HCEC 1CT (cell line): ENCODE data around the gene KCTD17.

Experiments
- DNase-seq: peaks from one replicate; pipeline ENCODE4 v3.0.0-alpha.2; 2017

The KCTD17 gene

GRCh38 chr22:37021041-37021440 lies 30.5 kb upstream of the KCTD17 start:
- DNase-seq: no peak

- peak; percentile 47 for DNase-seq
Measured at GRCh38 chr22:37021710-37022482, 29.6 kb upstream of the KCTD17 start.

DNA sequence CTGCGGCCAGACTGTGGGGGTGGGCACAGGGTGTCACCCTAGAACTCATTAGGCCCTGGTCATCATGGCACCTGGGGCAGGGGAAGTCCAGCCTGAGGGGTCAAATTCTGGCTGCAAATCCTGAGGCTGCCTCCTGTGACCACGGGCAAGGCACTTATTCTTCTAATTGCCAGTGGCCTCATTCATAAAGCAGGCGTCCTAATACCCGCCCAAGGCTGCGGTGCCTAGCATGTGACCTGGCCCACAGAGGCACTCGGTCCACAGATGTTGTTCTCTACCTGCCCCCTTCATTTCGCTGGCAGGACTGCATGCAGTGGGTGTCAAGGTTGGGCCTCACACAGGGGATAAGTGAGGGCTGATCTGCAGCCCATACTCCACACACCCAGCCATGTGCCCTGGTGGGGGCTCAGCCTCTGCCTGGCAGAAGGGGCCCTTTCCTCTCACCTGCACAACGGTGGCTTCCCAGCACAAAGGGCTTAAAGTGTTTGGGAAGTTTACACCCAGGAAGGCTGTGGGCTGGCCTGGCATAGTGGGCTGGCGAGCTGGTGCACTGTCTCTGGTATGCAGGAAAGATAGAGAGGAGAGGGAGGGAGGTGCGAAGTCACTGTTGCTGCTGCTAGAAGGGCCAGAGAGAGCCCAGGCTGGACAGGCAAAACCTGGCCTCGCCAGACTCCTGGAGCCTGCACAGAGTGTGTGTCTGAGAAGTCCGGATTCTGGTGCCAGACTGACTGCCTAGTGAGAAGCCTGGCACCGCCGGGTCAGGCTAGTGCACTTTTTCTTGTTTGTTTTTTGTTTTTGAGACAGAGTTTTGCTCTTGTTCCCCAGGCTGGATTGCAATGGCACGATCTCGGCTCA lies 28.8 kb upstream of the KCTD17 start:
- no peak for DNase-seq

DNA sequence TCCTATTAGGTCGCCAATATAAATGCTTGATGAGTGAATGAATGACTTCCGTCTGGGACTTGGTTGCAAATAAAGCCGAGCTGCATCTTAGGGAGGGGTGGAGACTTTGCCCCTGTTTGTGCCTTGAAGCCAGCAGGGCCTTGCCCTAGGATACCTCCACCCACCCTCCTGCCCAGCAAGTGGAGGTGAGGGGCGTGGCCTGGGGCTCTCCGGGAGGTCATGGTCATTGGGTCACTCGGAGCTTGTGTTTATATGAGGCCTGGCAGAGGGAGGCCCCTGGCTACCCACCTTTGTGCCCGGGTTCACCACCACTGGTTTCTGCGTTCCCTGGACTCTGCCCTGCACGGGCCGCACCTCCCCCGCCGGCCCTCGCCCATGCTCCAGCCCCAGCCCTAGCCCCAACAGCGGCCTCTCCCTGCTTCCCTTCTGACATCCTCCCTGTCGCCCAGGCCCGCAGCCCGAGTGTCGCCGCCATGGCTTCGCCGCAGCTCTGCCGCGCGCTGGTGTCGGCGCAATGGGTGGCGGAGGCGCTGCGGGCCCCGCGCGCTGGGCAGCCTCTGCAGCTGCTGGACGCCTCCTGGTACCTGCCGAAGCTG lies 27.7 kb upstream of the KCTD17 start:
- no peak for DNase-seq

DNA sequence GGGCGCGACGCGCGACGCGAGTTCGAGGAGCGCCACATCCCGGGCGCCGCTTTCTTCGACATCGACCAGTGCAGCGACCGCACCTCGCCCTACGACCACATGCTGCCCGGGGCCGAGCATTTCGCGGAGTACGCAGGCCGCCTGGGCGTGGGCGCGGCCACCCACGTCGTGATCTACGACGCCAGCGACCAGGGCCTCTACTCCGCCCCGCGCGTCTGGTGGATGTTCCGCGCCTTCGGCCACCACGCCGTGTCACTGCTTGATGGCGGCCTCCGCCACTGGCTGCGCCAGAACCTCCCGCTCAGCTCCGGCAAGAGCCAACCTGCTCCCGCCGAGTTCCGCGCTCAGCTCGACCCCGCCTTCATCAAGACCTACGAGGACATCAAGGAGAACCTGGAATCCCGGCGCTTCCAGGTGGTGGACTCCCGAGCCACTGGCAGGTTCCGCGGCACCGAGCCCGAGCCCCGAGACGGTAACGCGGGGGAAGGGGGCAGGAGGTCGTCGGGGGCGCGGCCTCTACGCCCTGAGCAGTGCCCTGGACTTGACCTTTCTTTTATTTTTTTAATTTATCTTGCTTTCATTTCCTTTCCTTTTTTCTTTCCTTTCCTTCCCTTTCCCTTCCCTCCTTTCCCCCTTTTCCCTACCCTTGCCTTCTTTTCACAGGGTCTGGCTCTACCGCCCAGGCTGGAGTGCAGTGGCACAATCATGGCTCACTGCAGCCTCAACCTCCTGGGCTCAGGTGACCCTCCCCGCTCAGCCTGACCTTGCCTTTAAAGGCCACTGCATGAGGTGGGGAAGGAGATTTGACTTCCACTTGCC lies 27.0 kb upstream of the KCTD17 start:
- no peak for DNase-seq

DNA sequence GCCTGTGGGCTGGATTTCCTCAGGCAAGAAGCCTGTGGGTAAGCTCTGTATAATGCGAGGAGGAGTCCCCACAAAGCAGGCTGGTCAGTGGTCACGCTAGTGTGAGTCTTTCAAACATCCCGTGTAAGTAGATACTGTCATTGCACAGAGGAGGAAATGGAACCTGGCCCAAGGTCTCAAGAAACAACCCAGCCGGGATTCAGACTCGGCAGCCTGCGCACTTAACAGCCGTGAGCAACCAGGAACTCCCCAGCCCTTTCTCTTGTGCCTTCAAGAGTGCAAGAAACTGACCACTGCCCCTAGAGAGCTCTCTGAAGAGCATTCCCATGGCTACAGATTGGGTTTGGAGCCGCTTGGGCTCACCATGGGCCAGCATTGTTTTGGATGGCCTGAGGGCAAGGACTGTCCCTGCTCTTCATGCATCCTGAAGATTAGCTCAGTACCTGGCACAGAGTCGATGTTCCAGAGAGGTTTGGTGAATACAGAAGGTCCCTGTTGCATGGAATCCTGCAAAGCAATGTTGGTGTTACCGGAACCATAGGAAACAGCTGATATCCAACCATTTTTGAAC lies 26.0 kb upstream of the KCTD17 start:
- no peak for DNase-seq

GRCh38 chr22:37026325-37026724 lies 25.2 kb upstream of the KCTD17 start:
- DNase-seq: no peak

DNA sequence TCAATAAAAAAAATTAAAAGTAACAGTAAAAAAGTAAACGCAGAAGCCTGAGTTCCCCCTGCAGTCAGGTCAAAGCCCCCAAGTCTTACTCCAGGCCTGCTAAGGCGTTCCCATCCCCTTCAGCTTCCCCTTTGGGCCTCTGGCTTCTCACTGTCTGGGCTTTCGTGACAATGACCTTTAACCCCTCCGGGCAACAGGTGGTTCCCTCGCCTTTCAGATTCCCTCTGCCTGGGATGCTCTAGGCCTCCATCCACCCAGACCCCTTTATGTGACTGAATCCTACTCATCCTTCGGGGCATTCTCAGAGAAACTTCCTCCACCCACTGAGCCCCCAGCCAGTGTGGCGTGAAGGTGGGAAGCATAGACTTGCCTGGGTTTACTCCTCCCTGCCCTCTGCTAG lies 24.0 kb upstream of the KCTD17 start:
- DNase-seq: no peak

DNA sequence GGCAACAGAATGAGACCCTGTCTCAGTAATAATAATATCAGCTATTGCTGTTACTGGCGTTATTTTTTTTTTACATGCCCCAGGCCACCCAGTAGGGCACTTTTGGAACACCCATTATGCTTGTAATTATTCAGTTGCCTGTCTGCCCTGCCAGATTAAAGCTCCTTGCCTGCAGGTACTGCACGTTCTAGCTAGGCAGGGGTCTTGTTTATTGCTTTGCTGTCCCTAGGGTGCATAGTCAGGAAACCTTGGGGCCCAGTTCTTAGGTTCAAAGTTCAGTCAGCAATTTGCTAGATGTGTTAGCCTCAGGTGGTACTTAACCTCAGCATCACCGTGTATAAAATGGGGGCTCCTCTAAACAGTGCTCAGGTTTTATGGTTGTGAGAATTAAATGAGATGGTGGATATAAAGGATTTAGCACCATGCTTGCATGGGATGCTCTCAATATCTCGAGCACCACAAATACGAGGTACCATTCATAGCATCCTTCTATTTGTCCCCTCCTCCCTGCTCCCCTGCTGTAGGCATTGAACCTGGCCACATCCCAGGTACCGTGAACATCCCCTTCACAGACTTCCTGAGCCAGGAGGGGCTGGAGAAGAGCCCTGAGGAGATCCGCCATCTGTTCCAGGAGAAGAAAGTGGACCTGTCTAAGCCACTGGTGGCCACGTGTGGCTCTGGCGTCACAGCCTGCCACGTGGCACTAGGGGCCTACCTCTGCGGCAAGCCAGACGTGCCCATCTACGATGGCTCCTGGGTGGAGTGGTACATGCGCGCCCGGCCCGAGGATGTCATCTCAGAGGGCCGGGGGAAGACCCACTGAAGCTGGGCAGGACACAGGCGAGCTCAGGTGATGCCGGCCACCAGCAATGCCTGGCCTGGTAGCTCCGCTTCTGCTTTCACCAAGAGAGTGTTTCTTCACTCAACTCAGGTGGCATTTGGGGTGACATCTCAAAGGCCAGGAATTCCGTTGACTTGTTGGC lies 22.6 kb upstream of the KCTD17 start:
- DNase-seq: no peak

GRCh38 chr22:37030560-37031281 lies 20.8 kb upstream of the KCTD17 start:
- no peak for DNase-seq

GRCh38 chr22:37032134-37032534 lies 19.4 kb upstream of the KCTD17 start:
- no peak for DNase-seq

GRCh38 chr22:37032535-37033460 lies 18.7 kb upstream of the KCTD17 start:
- DNase-seq: peak; percentile 30

DNA sequence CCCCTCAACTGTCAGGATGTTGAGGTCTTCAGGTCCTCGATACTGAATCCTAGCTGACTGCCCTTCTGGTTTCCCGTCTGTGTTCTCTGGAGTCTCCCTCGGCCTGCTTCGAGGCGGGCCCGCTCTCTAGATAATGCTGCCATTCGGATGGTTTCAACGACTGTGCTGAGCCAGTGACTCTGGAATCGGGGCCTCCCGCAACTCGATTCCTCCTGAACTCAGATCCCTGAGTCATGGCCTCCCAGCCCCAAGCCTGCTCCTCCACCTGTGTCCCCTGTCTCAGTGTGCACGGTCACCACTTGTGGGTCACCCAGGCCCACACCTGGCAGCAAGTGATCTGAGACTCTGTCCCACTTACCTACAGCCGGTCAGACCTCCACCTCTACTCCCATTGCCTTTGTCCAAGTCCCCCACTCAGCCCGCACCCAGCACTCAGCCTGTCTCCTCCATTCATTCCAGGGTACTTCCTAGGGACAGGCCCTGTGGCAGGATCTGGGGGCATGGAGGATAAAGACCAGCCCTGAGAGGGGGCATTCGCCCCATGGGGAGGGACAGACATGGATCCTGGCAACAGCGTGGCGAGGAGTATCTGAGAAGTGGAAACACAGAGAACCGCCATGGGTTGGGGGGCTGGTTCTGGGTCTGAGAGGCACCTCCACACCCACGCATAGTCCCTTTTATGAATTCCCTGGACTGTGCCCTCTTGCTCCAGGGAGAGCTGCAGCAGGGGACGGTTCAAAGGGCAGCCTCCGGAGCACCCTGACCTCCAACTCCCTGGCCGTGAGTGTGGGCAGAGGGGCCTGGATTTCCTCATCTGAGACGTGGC lies 17.7 kb upstream of the KCTD17 start:
- DNase-seq: no peak

DNA sequence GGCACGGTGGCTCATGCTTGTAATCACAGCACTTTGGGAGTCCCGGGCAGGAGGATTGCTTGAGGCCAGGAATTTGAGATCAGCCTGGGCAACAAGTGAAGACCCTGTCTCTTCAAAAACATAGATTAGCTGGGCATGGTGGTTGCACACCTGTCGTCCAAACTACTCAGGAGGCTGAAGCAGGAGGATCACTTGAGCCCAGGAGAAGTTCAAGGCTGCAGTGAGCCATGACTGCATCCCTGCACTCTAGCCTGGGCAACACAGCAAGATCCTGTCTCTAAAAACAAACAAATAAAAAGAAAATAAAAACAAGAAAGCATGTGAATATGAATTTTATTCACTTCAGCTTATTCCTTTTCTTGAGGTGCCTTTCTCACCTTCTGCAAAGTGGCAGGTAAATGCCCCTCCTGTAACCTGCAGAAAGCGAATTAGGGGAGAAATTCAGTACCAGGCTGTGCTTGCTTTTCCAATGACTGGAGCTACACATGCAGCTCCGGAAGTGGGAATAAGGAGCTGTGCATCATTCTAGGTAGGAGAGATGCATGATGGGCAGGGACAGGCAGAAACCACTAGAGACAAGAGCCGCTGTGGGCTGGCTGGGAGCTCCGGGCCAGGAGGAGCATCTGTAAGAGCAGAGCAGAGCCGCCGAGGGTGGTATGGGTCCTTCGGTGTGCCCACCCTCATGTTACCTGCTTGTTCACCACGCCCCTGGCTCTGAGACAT lies 14.7 kb upstream of the KCTD17 start:
- DNase-seq: no peak

- DNase-seq: no peak
Measured at GRCh38 chr22:37037669-37038068, 13.9 kb upstream of the KCTD17 start.

GRCh38 chr22:37039466-37039865 lies 12.1 kb upstream of the KCTD17 start:
- no peak for DNase-seq

- no peak for DNase-seq
Measured at GRCh38 chr22:37043209-37043827, 8.2 kb upstream of the KCTD17 start.
